ENCODE measurements around the gene DENND4B.
A peak's percentile ranks its signal among the peaks of the same experiment; 100 is the strongest.

Gene DENND4B

GRCh38 chr1:153963850-153964331 lies 17.4 kb upstream of the DENND4B start:
- H3K9me3 ChIP-seq (ENCODE audit: low read depth, low read length): no peaks in the 10 kb centered on the region
- no peak for TF ChIP-seq FOXP2 (optimal IDR thresholded peaks at IDR 0.05; ENCODE audit: control extremely low read depth, extremely low read length, insufficient read depth)
- TF ChIP-seq POLR2AphosphoS5 (IDR thresholded peaks at IDR 0.05; ENCODE audit: borderline replicate concordance, low read depth, low read length): peak; percentile 4; the same call in 1 of the 2 replicates
- H3K9ac ChIP-seq (ENCODE audit: insufficient read length): peak overlapping the region; percentile 69
- H3K4me3 ChIP-seq: peak overlapping the region; percentile 93
- no peak for DNase-seq (ENCODE audit: low read depth, low spot score)
- H3K27ac ChIP-seq: peak overlapping the region; percentile 27
- peaks cover 15% of the 10 kb centered on the region; the same call in 1 of the 2 replicates for H3K36me3 ChIP-seq (ENCODE audit: insufficient read depth, low read length)

GRCh38 chr1:153963030-153963849 lies 16.7 kb upstream of the DENND4B start, which contains the start of gene SLC39A1:
Gene SLC39A1 (minus strand): TSS chr1:153963537. CDS start chr1:153962715, 822 bp downstream.
- DNase-seq (ENCODE audit: low read depth, low spot score): peak; percentile 86
- Histone ChIP-seq H3K4me3 (peak within 1 kb of the TSS; percentile 93), H3K9me3 (ENCODE audit: low read depth, low read length) (no peaks in the 10 kb centered on the region), H3K27ac (peak within 1 kb of the TSS; percentile 27), H3K36me3 (ENCODE audit: insufficient read depth, low read length) (peaks cover 15% of the 10 kb centered on the region; the same call in 1 of the 2 replicates), H3K9ac (ENCODE audit: insufficient read length) (peak within 1 kb of the TSS; percentile 93)
- TF ChIP-seq FOXP2 (optimal IDR thresholded peaks at IDR 0.05; ENCODE audit: control extremely low read depth, extremely low read length, insufficient read depth) (no peak), POLR2AphosphoS5 (IDR thresholded peaks at IDR 0.05; ENCODE audit: borderline replicate concordance, low read depth, low read length) (peak; percentile 61; the same call in 1 of the 2 replicates)

DNA sequence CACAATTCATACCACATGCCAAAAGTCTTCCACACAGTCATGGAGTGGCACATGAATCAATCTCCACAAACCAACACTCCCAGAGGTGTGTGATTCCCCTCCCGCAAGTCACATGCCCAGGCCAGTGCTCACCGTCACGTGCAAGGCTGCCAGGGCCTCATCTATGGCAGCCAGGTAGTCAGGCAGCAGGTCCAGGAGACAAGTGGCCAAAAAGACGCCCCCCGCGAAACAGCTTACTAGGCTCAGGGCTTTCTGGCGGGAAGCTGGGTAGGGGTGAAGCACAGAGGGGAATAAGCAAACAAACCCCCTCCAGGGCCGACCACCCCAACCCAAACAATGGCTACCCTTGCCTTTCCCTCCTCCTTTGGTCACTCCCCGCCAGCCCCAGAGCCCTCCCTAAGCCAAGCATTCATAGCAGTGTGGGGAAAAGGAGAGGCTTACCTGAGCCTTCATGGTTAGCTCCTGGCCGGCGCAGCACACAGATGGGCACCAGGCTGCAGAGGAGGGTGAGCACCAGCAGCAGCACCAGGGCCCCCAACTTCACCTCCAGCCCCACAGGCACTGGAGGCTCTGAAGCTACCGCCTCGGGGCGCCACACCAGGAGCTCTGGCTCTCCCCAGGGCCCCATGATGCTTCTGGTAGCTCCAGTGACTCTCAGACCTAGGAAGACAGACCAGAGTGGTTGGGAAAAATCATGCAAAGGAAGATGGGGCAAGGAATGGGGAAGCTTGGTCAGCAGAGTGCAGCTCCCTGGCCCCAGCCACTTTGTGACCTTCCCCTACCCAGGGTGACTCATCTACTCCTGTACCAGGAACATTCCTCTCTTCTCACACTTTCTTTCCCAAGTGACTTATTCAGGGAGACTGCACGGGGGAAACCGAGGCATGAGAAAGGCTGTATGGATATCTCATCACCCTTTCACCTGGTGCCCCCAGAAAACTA lies 15.8 kb upstream of the DENND4B start:
- no peak for DNase-seq (ENCODE audit: low read depth, low spot score)
- Histone ChIP-seq H3K9ac (ENCODE audit: insufficient read length) (peak overlapping the region; percentile 93), H3K4me3 (peak overlapping the region; percentile 93), H3K27ac (peak overlapping the region; percentile 27; the same call in 1 of the 2 replicates), H3K36me3 (ENCODE audit: insufficient read depth, low read length) (peaks cover 15% of the 10 kb centered on the region; the same call in 1 of the 2 replicates), H3K9me3 (ENCODE audit: low read depth, low read length) (no peaks in the 10 kb centered on the region)
- TF ChIP-seq POLR2AphosphoS5 (IDR thresholded peaks at IDR 0.05; ENCODE audit: borderline replicate concordance, low read depth, low read length): no peak; the same call in 1 of the 2 replicates
- TF ChIP-seq FOXP2 (optimal IDR thresholded peaks at IDR 0.05; ENCODE audit: control extremely low read depth, extremely low read length, insufficient read depth): no peak
- no peak for TF ChIP-seq EZH2 (IDR thresholded peaks at IDR 0.05)

DNA sequence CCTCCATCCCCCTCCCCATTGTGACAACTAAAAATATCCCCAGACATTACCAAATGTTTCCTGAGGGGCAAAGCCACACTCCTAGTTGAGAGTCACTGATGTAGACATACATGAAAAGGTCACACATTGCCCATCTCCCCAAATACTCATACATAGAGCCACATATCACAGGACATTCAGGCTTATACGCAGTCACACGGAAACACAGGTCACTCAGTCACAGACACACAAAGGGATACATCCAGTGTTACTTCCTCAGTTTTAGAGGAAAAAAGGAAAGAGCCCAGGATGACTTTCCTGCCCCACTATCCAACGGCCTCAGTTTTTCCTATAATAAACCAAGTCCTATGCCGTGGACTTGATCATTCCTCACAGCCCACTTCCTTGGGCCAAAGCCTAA lies 14.9 kb upstream of the DENND4B start:
- 0 out of 2 replicates have a peak overlapping the region, but pooled peaks have one; percentile 27 for H3K27ac ChIP-seq
- no peak for DNase-seq (ENCODE audit: low read depth, low spot score)
- H3K4me3 ChIP-seq: peak overlapping the region; percentile 93
- no peaks in the 10 kb centered on the region for H3K9me3 ChIP-seq (ENCODE audit: low read depth, low read length)
- peak overlapping the region; percentile 93 for H3K9ac ChIP-seq (ENCODE audit: insufficient read length)
- peaks cover 15% of the 10 kb centered on the region; the same call in 1 of the 2 replicates for H3K36me3 ChIP-seq (ENCODE audit: insufficient read depth, low read length)
- TF ChIP-seq EZH2 (IDR thresholded peaks at IDR 0.05) (no peak), POLR2AphosphoS5 (IDR thresholded peaks at IDR 0.05; ENCODE audit: borderline replicate concordance, low read depth, low read length) (no peak), FOXP2 (optimal IDR thresholded peaks at IDR 0.05; ENCODE audit: control extremely low read depth, extremely low read length, insufficient read depth) (no peak)

DNA sequence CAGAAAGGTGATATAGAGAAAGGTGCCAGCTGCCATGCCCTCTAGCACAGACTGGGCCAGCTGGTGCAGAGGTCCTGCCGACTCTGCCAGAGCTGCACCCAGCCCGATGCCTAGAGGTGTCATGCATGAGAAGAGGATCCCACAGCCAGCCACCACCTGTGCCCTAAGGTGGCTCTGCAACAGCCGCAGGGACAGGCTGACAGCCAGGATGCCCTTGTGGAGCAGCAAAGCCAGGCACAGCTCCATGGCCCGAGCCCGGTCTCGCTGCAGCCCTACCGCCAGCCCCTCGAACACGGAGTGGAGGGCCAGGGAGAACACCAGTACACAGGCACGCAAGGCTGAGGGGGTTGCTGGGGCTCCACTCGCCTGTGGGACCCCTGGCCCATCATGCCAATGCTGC lies 13.7 kb upstream of the DENND4B start:
- Histone ChIP-seq H3K27ac (no peak overlapping the region), H3K4me3 (no peak overlapping the region), H3K9me3 (ENCODE audit: low read depth, low read length) (no peaks in the 10 kb centered on the region), H3K36me3 (ENCODE audit: insufficient read depth, low read length) (peaks cover 15% of the 10 kb centered on the region; the same call in 1 of the 2 replicates), H3K9ac (ENCODE audit: insufficient read length) (no peak overlapping the region)
- TF ChIP-seq EZH2 (IDR thresholded peaks at IDR 0.05): no peak
- no peak for TF ChIP-seq POLR2AphosphoS5 (IDR thresholded peaks at IDR 0.05; ENCODE audit: borderline replicate concordance, low read depth, low read length)
- no peak for TF ChIP-seq FOXP2 (optimal IDR thresholded peaks at IDR 0.05; ENCODE audit: control extremely low read depth, extremely low read length, insufficient read depth)
- no peak for DNase-seq (ENCODE audit: low read depth, low spot score)

DNA sequence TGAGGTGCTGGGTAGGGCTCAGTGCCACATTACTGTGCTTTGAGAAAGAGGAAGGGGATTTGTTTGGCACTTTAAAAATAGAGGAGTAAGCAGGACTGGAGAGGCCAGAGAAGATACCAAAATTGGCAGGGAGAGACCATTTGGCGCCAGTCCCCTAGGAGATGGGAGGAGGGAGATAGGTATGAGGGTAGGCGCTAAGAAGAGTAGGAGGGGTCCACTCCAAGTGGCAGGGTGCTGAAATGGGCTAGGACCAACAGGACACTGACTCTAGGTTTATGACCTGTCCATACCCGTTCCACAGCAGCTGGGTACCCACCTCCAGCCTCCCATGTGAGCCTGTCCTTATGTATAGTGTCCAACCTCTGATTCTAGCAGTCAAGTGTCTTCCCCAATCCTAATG lies 12.9 kb upstream of the DENND4B start:
- Histone ChIP-seq H3K9ac (ENCODE audit: insufficient read length) (no peak overlapping the region), H3K36me3 (ENCODE audit: insufficient read depth, low read length) (peaks cover 15% of the 10 kb centered on the region; the same call in 1 of the 2 replicates), H3K4me3 (no peak overlapping the region), H3K9me3 (ENCODE audit: low read depth, low read length) (no peaks in the 10 kb centered on the region), H3K27ac (peak overlapping the region; percentile 80; the same call in 1 of the 2 replicates)
- TF ChIP-seq POLR2AphosphoS5 (IDR thresholded peaks at IDR 0.05; ENCODE audit: borderline replicate concordance, low read depth, low read length) (no peak), FOXP2 (optimal IDR thresholded peaks at IDR 0.05; ENCODE audit: control extremely low read depth, extremely low read length, insufficient read depth) (no peak), EZH2 (IDR thresholded peaks at IDR 0.05) (no peak)
- DNase-seq (ENCODE audit: low read depth, low spot score): no peak

GRCh38 chr1:153958961-153959260 lies 12.4 kb upstream of the DENND4B start:
- Histone ChIP-seq H3K9me3 (ENCODE audit: low read depth, low read length) (no peaks in the 10 kb centered on the region), H3K4me3 (peak overlapping the region; percentile 97), H3K9ac (ENCODE audit: insufficient read length) (peak overlapping the region; percentile 58), H3K27ac (peak overlapping the region; percentile 80), H3K36me3 (ENCODE audit: insufficient read depth, low read length) (peaks cover 15% of the 10 kb centered on the region; the same call in 1 of the 2 replicates)
- TF ChIP-seq FOXP2 (optimal IDR thresholded peaks at IDR 0.05; ENCODE audit: control extremely low read depth, extremely low read length, insufficient read depth) (no peak), POLR2AphosphoS5 (IDR thresholded peaks at IDR 0.05; ENCODE audit: borderline replicate concordance, low read depth, low read length) (no peak), EZH2 (IDR thresholded peaks at IDR 0.05) (no peak)
- no peak for DNase-seq (ENCODE audit: low read depth, low spot score)
